Stomach (tissue), 4 donors: ENCODE results near the gene MGAT4D.

Experiments
- POLR2A ChIP-seq, 4 donors: fragments of 450-650 bp; IDR thresholded peaks; one replicate each; pipeline ENCODE4 v1.6.1; 2016; ENCODE audit warnings: antibody characterized with exemption in 4 of 4, control low read depth in 2 of 4, mild to moderate bottlenecking in 1 of 4, moderate library complexity in 1 of 4
- POLR2AphosphoS5 ChIP-seq, 3 donors: sonication (generic); formaldehyde crosslinking; IDR thresholded peaks; one replicate each; pipeline ENCODE4 v1.6.1; 2016; ENCODE audit warnings: antibody characterized with exemption in 3 of 3
- TF ChIP-seq, protein P1 (sequence below), 7 experiments: fragments of 450-650 bp in 4 of 7; fragments of 200-600 bp in 3 of 7; sonication (generic) in 3 of 7; IDR thresholded peaks; one replicate each; pipeline ENCODE4 v1.5.1; 2016 to 2019; ENCODE audit warnings: antibody characterized with exemption in 7 of 7, control low read depth in 2 of 7, mild to moderate bottlenecking in 1 of 7

- TF ChIP-seq, protein P1, sequence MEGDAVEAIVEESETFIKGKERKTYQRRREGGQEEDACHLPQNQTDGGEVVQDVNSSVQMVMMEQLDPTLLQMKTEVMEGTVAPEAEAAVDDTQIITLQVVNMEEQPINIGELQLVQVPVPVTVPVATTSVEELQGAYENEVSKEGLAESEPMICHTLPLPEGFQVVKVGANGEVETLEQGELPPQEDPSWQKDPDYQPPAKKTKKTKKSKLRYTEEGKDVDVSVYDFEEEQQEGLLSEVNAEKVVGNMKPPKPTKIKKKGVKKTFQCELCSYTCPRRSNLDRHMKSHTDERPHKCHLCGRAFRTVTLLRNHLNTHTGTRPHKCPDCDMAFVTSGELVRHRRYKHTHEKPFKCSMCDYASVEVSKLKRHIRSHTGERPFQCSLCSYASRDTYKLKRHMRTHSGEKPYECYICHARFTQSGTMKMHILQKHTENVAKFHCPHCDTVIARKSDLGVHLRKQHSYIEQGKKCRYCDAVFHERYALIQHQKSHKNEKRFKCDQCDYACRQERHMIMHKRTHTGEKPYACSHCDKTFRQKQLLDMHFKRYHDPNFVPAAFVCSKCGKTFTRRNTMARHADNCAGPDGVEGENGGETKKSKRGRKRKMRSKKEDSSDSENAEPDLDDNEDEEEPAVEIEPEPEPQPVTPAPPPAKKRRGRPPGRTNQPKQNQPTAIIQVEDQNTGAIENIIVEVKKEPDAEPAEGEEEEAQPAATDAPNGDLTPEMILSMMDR (IDR thresholded peaks at IDR 0.05): no peak
- TF ChIP-seq POLR2AphosphoS5 (IDR thresholded peaks at IDR 0.05): no peak
- no peak for TF ChIP-seq POLR2A (IDR thresholded peaks at IDR 0.05)
These were observed 49.9 kb downstream of the MGAT4D start for GRCh38 chr4:140448162-140448561.
